ENCODE results near the gene NUDT7.

Gene NUDT7

GRCh38 chr16:77680496-77680895 is 41.8 kb upstream of the NUDT7 start:
- H3K4me3 ChIP-seq (ENCODE audit: low read depth, low read length): no peak overlapping the region
- TF ChIP-seq CTCF (IDR thresholded peaks at IDR 0.05; ENCODE audit: low read depth, low read length): no peak

GRCh38 chr16:77682586-77682985 is 39.7 kb upstream of the NUDT7 start:
- no peak for TF ChIP-seq CTCF (IDR thresholded peaks at IDR 0.05; ENCODE audit: low read depth, low read length)
- no peak overlapping the region for H3K4me3 ChIP-seq (ENCODE audit: low read depth, low read length)

- TF ChIP-seq CTCF (IDR thresholded peaks at IDR 0.05; ENCODE audit: low read depth, low read length): no peak
- H3K4me3 ChIP-seq (ENCODE audit: low read depth, low read length): no peak overlapping the region
Observed at GRCh38 chr16:77683397-77684180, 38.7 kb upstream of the NUDT7 start.

- TF ChIP-seq CTCF (IDR thresholded peaks at IDR 0.05; ENCODE audit: low read depth, low read length): no peak
- no peak overlapping the region for H3K4me3 ChIP-seq (ENCODE audit: low read depth, low read length)
Observed at GRCh38 chr16:77684181-77684526, 38.2 kb upstream of the NUDT7 start.

GRCh38 chr16:77686385-77686784 is 35.9 kb upstream of the NUDT7 start:
- H3K4me3 ChIP-seq (ENCODE audit: low read depth, low read length): no peak overlapping the region
- no peak for TF ChIP-seq CTCF (IDR thresholded peaks at IDR 0.05; ENCODE audit: low read depth, low read length)

- TF ChIP-seq CTCF (IDR thresholded peaks at IDR 0.05; ENCODE audit: low read depth, low read length): no peak
- no peak overlapping the region for H3K4me3 ChIP-seq (ENCODE audit: low read depth, low read length)
Observed at GRCh38 chr16:77689971-77690370, 32.3 kb upstream of the NUDT7 start.

- H3K4me3 ChIP-seq (ENCODE audit: low read depth, low read length): no peak overlapping the region
- no peak for TF ChIP-seq CTCF (IDR thresholded peaks at IDR 0.05; ENCODE audit: low read depth, low read length)
Observed at GRCh38 chr16:77690416-77690815, 31.9 kb upstream of the NUDT7 start.
